Osteocyte (in vitro differentiated cells): ENCODE measurements around the gene SEMA3E. TPM values are rescaled to one million over a fixed set of nuclear protein-coding genes. Genes with fewer than 3 reads are reported as not detected.

Experiments
- DNase-seq: peaks from one replicate; pipeline ENCODE4 v3.0.0; 2021; ENCODE audit warnings: mixed read lengths; ENCODE audit not compliant: unreplicated experiment; ENCODE audit errors: extremely low spot score
- H3K27ac Mint-ChIP-seq: one replicate; pipeline ENCODE4 v1.8.0; 2021; ENCODE audit warnings: mild to moderate bottlenecking, mixed read lengths; ENCODE audit not compliant: unreplicated experiment
- H3K27me3 Mint-ChIP-seq: one replicate; pipeline ENCODE4 v1.8.0; 2021; ENCODE audit warnings: mixed read lengths; ENCODE audit not compliant: unreplicated experiment
- H3K36me3 Mint-ChIP-seq: one replicate; pipeline ENCODE4 v1.8.0; 2021; ENCODE audit warnings: mixed read lengths; ENCODE audit not compliant: unreplicated experiment
- H3K4me1 Mint-ChIP-seq: one replicate; pipeline ENCODE4 v1.8.0; 2021; ENCODE audit warnings: mixed read lengths; ENCODE audit not compliant: unreplicated experiment
- H3K4me3 Mint-ChIP-seq: one replicate; pipeline ENCODE4 v1.8.0; 2021; ENCODE audit warnings: mild to moderate bottlenecking, moderate library complexity, mixed read lengths; ENCODE audit not compliant: unreplicated experiment
- H3K9me3 Mint-ChIP-seq: one replicate; pipeline ENCODE4 v1.8.0; 2021; ENCODE audit warnings: mixed read lengths; ENCODE audit not compliant: unreplicated experiment
- CTCF ChIP-seq: fragments of 200-600 bp; sonication (generic); IDR thresholded peaks from 2 replicates; pipeline ENCODE4 v1.5.0; 2021; ENCODE audit warnings: antibody characterized with exemption, mild to moderate bottlenecking, moderate library complexity
- total RNA-seq: library from RNA; stranded (reverse); gene quantifications from 2 replicates; pipeline ENCODE4 v1.2.1, GENCODE V29; 2021

SEMA3E gene
- total RNA-seq, 1 donor from 2014 or later = 1.6 TPM

GRCh38 chr7:83502636-83503035 is 146.3 kb downstream of the SEMA3E start:
- TF ChIP-seq CTCF = no peak
- Mint-ChIP-seq H3K27me3 (no peaks in the 10 kb centered on the region), H3K9me3 (no peaks in the 10 kb centered on the region), H3K27ac (no peak overlapping the region), H3K36me3 (no peaks in the 10 kb centered on the region), H3K4me1 (no peaks in the 10 kb centered on the region), H3K4me3 (no peak overlapping the region)
- DNase-seq = no peak

GRCh38 chr7:83494683-83495082 is 154.3 kb downstream of the SEMA3E start:
- Mint-ChIP-seq H3K4me1 (no peaks in the 10 kb centered on the region), H3K36me3 (no peaks in the 10 kb centered on the region), H3K27me3 (no peaks in the 10 kb centered on the region), H3K9me3 (no peaks in the 10 kb centered on the region), H3K4me3 (no peak overlapping the region), H3K27ac (no peak overlapping the region)
- no peak for DNase-seq
- no peak for TF ChIP-seq CTCF

- no peaks in the 10 kb centered on the region for H3K4me1 Mint-ChIP-seq
- no peaks in the 10 kb centered on the region for H3K27me3 Mint-ChIP-seq
- TF ChIP-seq CTCF = no peak
- H3K27ac Mint-ChIP-seq = no peak overlapping the region
- no peaks in the 10 kb centered on the region for H3K9me3 Mint-ChIP-seq
- no peak overlapping the region for H3K4me3 Mint-ChIP-seq
- no peak for DNase-seq
- no peaks in the 10 kb centered on the region for H3K36me3 Mint-ChIP-seq
Observed at GRCh38 chr7:83492802-83493201, 156.1 kb downstream of the SEMA3E start.

GRCh38 chr7:83487801-83488200 is 161.1 kb downstream of the SEMA3E start:
- Mint-ChIP-seq H3K27me3 (no peaks in the 10 kb centered on the region), H3K27ac (no peak overlapping the region), H3K4me1 (no peaks in the 10 kb centered on the region), H3K36me3 (no peaks in the 10 kb centered on the region), H3K4me3 (no peak overlapping the region), H3K9me3 (no peaks in the 10 kb centered on the region)
- no peak for TF ChIP-seq CTCF
- DNase-seq = no peak

GRCh38 chr7:83486957-83487356 is 162.0 kb downstream of the SEMA3E start:
- no peaks in the 10 kb centered on the region for H3K4me1 Mint-ChIP-seq
- no peaks in the 10 kb centered on the region for H3K27me3 Mint-ChIP-seq
- H3K4me3 Mint-ChIP-seq = no peak overlapping the region
- DNase-seq = no peak
- no peak overlapping the region for H3K27ac Mint-ChIP-seq
- TF ChIP-seq CTCF = no peak
- no peaks in the 10 kb centered on the region for H3K9me3 Mint-ChIP-seq
- H3K36me3 Mint-ChIP-seq = no peaks in the 10 kb centered on the region
